ENCODE data around the gene TMC8.
A peak's percentile ranks its signal among the peaks of the same experiment; 100 is the strongest.
"Not testable (repeated sequence)": the region's sequence is repeated elsewhere in the genome, so short reads cannot be mapped to it uniquely, and the experiment has no call there.

The TMC8 gene

GRCh38 chr17:78130437-78131101 lies at the start of gene TMC8:
Gene TMC8, plus strand, starts transcription at chr17:78130771. Its CDS starts 818 bp downstream, at chr17:78131589.
- Mint-ChIP-seq H3K36me3 (peaks cover 66 to 85% of the 10 kb centered on the region in 2 donors), H3K9me3 (no peaks in the 10 kb centered on the region), H3K27me3 (no peaks in the 10 kb centered on the region), H3K4me1 (peaks cover 66 to 85% of the 10 kb centered on the region in 2 donors), H3K27ac (peak within 1 kb of the TSS; percentile 98), H3K4me3 (peak within 1 kb of the TSS; percentile 96 to 97)
- ATAC-seq (replicated peaks) (peak; percentile 17 to 23), DNase-seq (peak; percentile 77)

GRCh38 chr17:78081551-78081950 lies 49.0 kb upstream of the TMC8 start:
- Mint-ChIP-seq H3K36me3 (peaks cover 22 to 30% of the 10 kb centered on the region in 2 donors), H3K9me3 (no peaks in the 10 kb centered on the region), H3K27me3 (no peaks in the 10 kb centered on the region), H3K27ac (no peak overlapping the region), H3K4me1 (no peaks in the 10 kb centered on the region), H3K4me3 (no peak overlapping the region)
- DNase-seq (no peak), ATAC-seq (replicated peaks) (no peak)

GRCh38 chr17:78082355-78082872 lies 48.2 kb upstream of the TMC8 start:
- H3K4me1 Mint-ChIP-seq; H3K27ac Mint-ChIP-seq; H3K27me3 Mint-ChIP-seq; DNase-seq; ATAC-seq (replicated peaks); H3K4me3 Mint-ChIP-seq; H3K9me3 Mint-ChIP-seq: not testable (repeated sequence)
- H3K36me3 Mint-ChIP-seq = peaks cover 24 to 31% of the 10 kb centered on the region in 2 donors

GRCh38 chr17:78082988-78083387 lies 47.6 kb upstream of the TMC8 start:
- peaks cover 18 to 25% of the 10 kb centered on the region in 2 donors for H3K36me3 Mint-ChIP-seq
- ATAC-seq (replicated peaks) (no peak), DNase-seq (no peak)
- H3K4me3 Mint-ChIP-seq = no peak overlapping the region
- H3K27me3 Mint-ChIP-seq = no peaks in the 10 kb centered on the region
- no peaks in the 10 kb centered on the region for H3K9me3 Mint-ChIP-seq
- no peak overlapping the region for H3K27ac Mint-ChIP-seq
- no peaks in the 10 kb centered on the region for H3K4me1 Mint-ChIP-seq

- peaks cover 15 to 30% of the 10 kb centered on the region in 2 donors for H3K36me3 Mint-ChIP-seq
- H3K4me3 Mint-ChIP-seq = no peak overlapping the region
- H3K27me3 Mint-ChIP-seq = no peaks in the 10 kb centered on the region
- peaks cover 3 to 6% of the 10 kb centered on the region in 2 donors for H3K4me1 Mint-ChIP-seq
- DNase-seq (no peak), ATAC-seq (replicated peaks) (no peak)
- no peaks in the 10 kb centered on the region for H3K9me3 Mint-ChIP-seq
- H3K27ac Mint-ChIP-seq = no peak overlapping the region
Observed at GRCh38 chr17:78086740-78087139, 43.8 kb upstream of the TMC8 start.

GRCh38 chr17:78088529-78088928 lies 42.0 kb upstream of the TMC8 start:
- no peak for DNase-seq
- H3K27me3 Mint-ChIP-seq = no peaks in the 10 kb centered on the region
- H3K4me3 Mint-ChIP-seq = no peak overlapping the region
- no peaks in the 10 kb centered on the region for H3K9me3 Mint-ChIP-seq
- peaks cover 19 to 38% of the 10 kb centered on the region in 2 donors for H3K36me3 Mint-ChIP-seq
- H3K27ac Mint-ChIP-seq = no peak overlapping the region
- ATAC-seq (replicated peaks) = no peak
- peaks cover 3 to 6% of the 10 kb centered on the region in 2 donors for H3K4me1 Mint-ChIP-seq

GRCh38 chr17:78089576-78090281 lies 40.8 kb upstream of the TMC8 start:
- H3K9me3 Mint-ChIP-seq = no peaks in the 10 kb centered on the region
- no peak for DNase-seq
- H3K27ac Mint-ChIP-seq = peak overlapping the region; percentile 15
- peaks cover 3 to 6% of the 10 kb centered on the region in 2 donors for H3K4me1 Mint-ChIP-seq
- no peak overlapping the region for H3K4me3 Mint-ChIP-seq
- H3K36me3 Mint-ChIP-seq = peaks cover 21 to 42% of the 10 kb centered on the region in 2 donors
- ATAC-seq (replicated peaks) = no peak
- no peaks in the 10 kb centered on the region for H3K27me3 Mint-ChIP-seq

GRCh38 chr17:78092794-78093324 lies 37.7 kb upstream of the TMC8 start:
- DNase-seq = no peak
- Mint-ChIP-seq H3K9me3 (no peaks in the 10 kb centered on the region), H3K27me3 (no peaks in the 10 kb centered on the region), H3K36me3 (peaks cover 16 to 56% of the 10 kb centered on the region in 2 donors), H3K27ac (no peak overlapping the region), H3K4me3 (no peak overlapping the region), H3K4me1 (peaks cover 3 to 6% of the 10 kb centered on the region in 2 donors)
- no peak for ATAC-seq (replicated peaks)

- Mint-ChIP-seq H3K27ac (no peak overlapping the region), H3K36me3 (peaks cover 29 to 67% of the 10 kb centered on the region in 2 donors), H3K27me3 (no peaks in the 10 kb centered on the region), H3K9me3 (no peaks in the 10 kb centered on the region), H3K4me3 (no peak overlapping the region), H3K4me1 (no peaks in the 10 kb centered on the region)
- DNase-seq (no peak), ATAC-seq (replicated peaks) (no peak)
Observed at GRCh38 chr17:78095035-78095434, 35.5 kb upstream of the TMC8 start.

- ATAC-seq (replicated peaks) (no peak), DNase-seq (no peak)
- H3K9me3 Mint-ChIP-seq = no peaks in the 10 kb centered on the region
- no peaks in the 10 kb centered on the region for H3K4me1 Mint-ChIP-seq
- no peaks in the 10 kb centered on the region for H3K27me3 Mint-ChIP-seq
- H3K36me3 Mint-ChIP-seq = peaks cover 32 to 66% of the 10 kb centered on the region in 2 donors
- no peak overlapping the region for H3K4me3 Mint-ChIP-seq
- H3K27ac Mint-ChIP-seq = no peak overlapping the region
Observed at GRCh38 chr17:78096093-78096492, 34.5 kb upstream of the TMC8 start.

- ATAC-seq (replicated peaks) (no peak), DNase-seq (no peak)
- no peak overlapping the region for H3K27ac Mint-ChIP-seq
- H3K9me3 Mint-ChIP-seq = no peaks in the 10 kb centered on the region
- no peaks in the 10 kb centered on the region for H3K27me3 Mint-ChIP-seq
- H3K4me3 Mint-ChIP-seq = no peak overlapping the region
- H3K36me3 Mint-ChIP-seq = peaks cover 23 to 51% of the 10 kb centered on the region in 2 donors
- no peaks in the 10 kb centered on the region for H3K4me1 Mint-ChIP-seq
Observed at GRCh38 chr17:78101112-78101511, 29.5 kb upstream of the TMC8 start.

- DNase-seq = no peak
- ATAC-seq (replicated peaks) = no peak
Observed at GRCh38 chr17:78101542-78101941, 29.0 kb upstream of the TMC8 start.

GRCh38 chr17:78103311-78103710 lies 27.3 kb upstream of the TMC8 start:
- DNase-seq = no peak
- Mint-ChIP-seq H3K27me3 (no peaks in the 10 kb centered on the region), H3K4me3 (no peak overlapping the region), H3K9me3 (no peaks in the 10 kb centered on the region), H3K27ac (no peak overlapping the region), H3K4me1 (peaks cover 0 to 3% of the 10 kb centered on the region in 2 donors), H3K36me3 (peaks cover 23 to 34% of the 10 kb centered on the region in 2 donors)
- ATAC-seq (replicated peaks) = no peak

More at GRCh38 chr17:78101542-78101941, 29.0 kb upstream of the TMC8 start:
- no peaks in the 10 kb centered on the region for H3K9me3 Mint-ChIP-seq
- H3K4me3 Mint-ChIP-seq = no peak overlapping the region
- no peaks in the 10 kb centered on the region for H3K27me3 Mint-ChIP-seq
- H3K36me3 Mint-ChIP-seq = peaks cover 22 to 46% of the 10 kb centered on the region in 2 donors
- no peaks in the 10 kb centered on the region for H3K4me1 Mint-ChIP-seq
- no peak overlapping the region for H3K27ac Mint-ChIP-seq

GRCh38 chr17:78104540-78104941 lies 26.0 kb upstream of the TMC8 start:
- Mint-ChIP-seq H3K4me3 (no peak overlapping the region), H3K27ac (no peak overlapping the region), H3K27me3 (no peaks in the 10 kb centered on the region), H3K36me3 (peaks cover 22 to 30% of the 10 kb centered on the region in 2 donors), H3K4me1 (peaks cover 3 to 12% of the 10 kb centered on the region in 2 donors), H3K9me3 (no peaks in the 10 kb centered on the region)
- ATAC-seq (replicated peaks) (no peak), DNase-seq (no peak)
